NT2/D1 (cell line): Measurements from ENCODE around the gene DBNDD2.

Experiments used
- DNase-seq: peaks from one replicate; pipeline ENCODE4 v3.0.0-alpha.2; 2011; ENCODE audit warnings: low read depth, low spot score
- H3K27me3 ChIP-seq: 2 replicates; pipeline ENCODE4 v1.6.0; 2011; ENCODE audit warnings: mild to moderate bottlenecking; ENCODE audit not compliant: insufficient read length, insufficient read depth
- H3K36me3 ChIP-seq: 2 replicates; pipeline ENCODE4 v1.6.1; 2011; ENCODE audit warnings: mild to moderate bottlenecking, low read length, mixed read lengths; ENCODE audit not compliant: insufficient read depth, insufficient read length
- H3K4me1 ChIP-seq: 2 replicates; pipeline ENCODE4 v1.5.1; 2011; ENCODE audit not compliant: insufficient read depth, insufficient read length
- H3K4me3 ChIP-seq: 2 replicates; pipeline ENCODE4 v1.5.1; 2011; ENCODE audit warnings: low read depth; ENCODE audit not compliant: insufficient read length
- H3K9ac ChIP-seq: 2 replicates; pipeline ENCODE4 v1.6.0; 2011; ENCODE audit warnings: low read depth; ENCODE audit not compliant: insufficient read length
- H3K9me3 ChIP-seq: 2 replicates; pipeline ENCODE4 v1.5.1; 2011; ENCODE audit warnings: mild to moderate bottlenecking, low read length; ENCODE audit not compliant: insufficient read depth
- SUZ12 ChIP-seq: IDR thresholded peaks from 2 replicates; pipeline ENCODE4 v1.6.1; 2011; ENCODE audit not compliant: insufficient read length, insufficient read depth; ENCODE audit errors: extremely low read depth
- YY1 ChIP-seq: IDR thresholded peaks from 2 replicates; pipeline ENCODE4 v1.6.1; 2011; ENCODE audit not compliant: insufficient read length, insufficient read depth
- ZNF274 ChIP-seq: IDR thresholded peaks from 2 replicates; pipeline ENCODE4 v1.6.1; 2011; ENCODE audit warnings: mild to moderate bottlenecking, low read depth, low read length

DBNDD2 gene

GRCh38 chr20:45448270-45448669, 40.2 kb downstream of the DBNDD2 start:
- H3K9me3 ChIP-seq: no peaks in the 10 kb centered on the region
- DNase-seq: no peak
- H3K9ac ChIP-seq: no peak overlapping the region
- H3K4me1 ChIP-seq: peaks cover 5% of the 10 kb centered on the region
- H3K4me3 ChIP-seq: no peak overlapping the region
- TF ChIP-seq SUZ12 (no peak), YY1 (no peak), ZNF274 (no peak)
- H3K36me3 ChIP-seq: no peaks in the 10 kb centered on the region
- H3K27me3 ChIP-seq: no peaks in the 10 kb centered on the region

- TF ChIP-seq ZNF274 (no peak), SUZ12 (no peak), YY1 (no peak)
- Histone ChIP-seq H3K4me1 (peaks cover 5% of the 10 kb centered on the region), H3K9ac (no peak overlapping the region), H3K4me3 (no peak overlapping the region), H3K9me3 (no peaks in the 10 kb centered on the region), H3K27me3 (no peaks in the 10 kb centered on the region), H3K36me3 (no peaks in the 10 kb centered on the region)
- DNase-seq: no peak
These were observed 41.4 kb downstream of the DBNDD2 start for GRCh38 chr20:45449528-45449927.

GRCh38 chr20:45450097-45450818, 42.2 kb downstream of the DBNDD2 start:
- H3K4me1 ChIP-seq: peaks cover 5% of the 10 kb centered on the region
- H3K4me3 ChIP-seq: no peak overlapping the region
- no peaks in the 10 kb centered on the region for H3K36me3 ChIP-seq
- no peak for DNase-seq
- H3K27me3 ChIP-seq: no peaks in the 10 kb centered on the region
- H3K9ac ChIP-seq: no peak overlapping the region
- TF ChIP-seq YY1: no peak
- H3K9me3 ChIP-seq: no peaks in the 10 kb centered on the region

- no peak overlapping the region for H3K4me3 ChIP-seq
- peaks cover 5% of the 10 kb centered on the region for H3K4me1 ChIP-seq
- no peak overlapping the region for H3K9ac ChIP-seq
- no peak for TF ChIP-seq ZNF274
- no peak for TF ChIP-seq SUZ12
- no peak for TF ChIP-seq YY1
- no peaks in the 10 kb centered on the region for H3K36me3 ChIP-seq
- no peak for DNase-seq
- no peaks in the 10 kb centered on the region for H3K27me3 ChIP-seq
- H3K9me3 ChIP-seq: no peaks in the 10 kb centered on the region
These were observed 44.1 kb downstream of the DBNDD2 start for GRCh38 chr20:45452238-45452637.

- no peaks in the 10 kb centered on the region for H3K36me3 ChIP-seq
- H3K9me3 ChIP-seq: no peaks in the 10 kb centered on the region
- no peak overlapping the region for H3K4me3 ChIP-seq
- H3K9ac ChIP-seq: no peak overlapping the region
- TF ChIP-seq ZNF274 (no peak), YY1 (no peak)
- no peaks in the 10 kb centered on the region for H3K27me3 ChIP-seq
- peaks cover 3% of the 10 kb centered on the region for H3K4me1 ChIP-seq
- DNase-seq: no peak
These were observed 44.9 kb downstream of the DBNDD2 start for GRCh38 chr20:45452772-45453691.

- Histone ChIP-seq H3K36me3 (no peaks in the 10 kb centered on the region), H3K4me3 (no peak overlapping the region), H3K27me3 (no peaks in the 10 kb centered on the region), H3K9ac (no peak overlapping the region), H3K4me1 (no peaks in the 10 kb centered on the region), H3K9me3 (no peaks in the 10 kb centered on the region)
- DNase-seq: no peak
- TF ChIP-seq ZNF274: no peak
- TF ChIP-seq SUZ12: no peak
- no peak for TF ChIP-seq YY1
These were observed 48.5 kb downstream of the DBNDD2 start for GRCh38 chr20:45456632-45457031.

DNA sequence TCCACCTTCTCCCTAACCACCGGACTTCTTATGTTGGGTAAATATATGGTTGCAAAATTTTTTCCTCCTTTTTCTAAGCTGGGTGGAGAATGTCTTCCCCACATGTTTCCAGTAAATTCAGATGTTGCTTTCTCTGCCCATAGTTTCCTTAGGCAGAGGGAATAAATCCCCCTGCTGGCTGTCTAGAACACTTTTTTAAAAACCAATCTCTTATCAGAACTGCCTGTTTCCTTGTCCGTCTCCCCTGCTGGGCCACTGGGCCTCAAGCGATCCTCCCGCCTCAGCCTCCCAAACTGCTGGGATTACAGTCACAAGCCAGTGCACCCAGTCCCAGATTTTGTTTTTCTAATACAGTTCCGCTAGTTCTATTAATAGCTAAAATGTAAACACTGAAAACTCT, 51.5 kb downstream of the DBNDD2 start:
- H3K4me3 ChIP-seq: no peak overlapping the region
- H3K9me3 ChIP-seq: no peaks in the 10 kb centered on the region
- TF ChIP-seq SUZ12 (no peak), YY1 (no peak), ZNF274 (no peak)
- DNase-seq: no peak
- no peaks in the 10 kb centered on the region for H3K27me3 ChIP-seq
- H3K9ac ChIP-seq: no peak overlapping the region
- no peaks in the 10 kb centered on the region for H3K4me1 ChIP-seq
- H3K36me3 ChIP-seq: no peaks in the 10 kb centered on the region
